ENCODE data around the gene RPEL1. TPM values are rescaled to one million over a fixed set of nuclear protein-coding genes. Genes with fewer than 3 reads are reported as not detected.

RPEL1 gene
- total and polyA plus RNA-seq, 2 of the 8 experiments (the other 6 are each of a cell fraction or from before 2014, with no cell fraction given): 0.12 TPM; not detected in 1

DNA sequence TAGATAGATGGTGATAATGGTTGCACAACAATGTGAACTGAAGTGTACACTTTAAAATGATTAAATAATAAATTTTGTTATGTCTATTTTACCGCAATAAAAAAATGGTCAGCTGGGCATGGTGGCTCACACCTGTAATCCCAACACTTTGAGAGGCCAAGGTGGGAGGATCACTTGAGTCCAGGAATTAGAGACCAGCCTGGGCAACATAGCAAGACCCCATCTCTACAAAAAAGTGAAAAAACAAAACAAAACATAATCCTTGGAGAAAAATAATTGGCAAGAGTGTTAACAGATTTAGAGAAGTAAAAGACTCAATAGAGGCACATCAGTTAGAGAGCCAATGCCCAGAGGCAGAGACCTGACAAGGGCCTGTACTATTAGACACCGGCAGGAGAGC is 9.9 kb upstream of the RPEL1 start (continued):
- TF ChIP-seq, protein P1, sequence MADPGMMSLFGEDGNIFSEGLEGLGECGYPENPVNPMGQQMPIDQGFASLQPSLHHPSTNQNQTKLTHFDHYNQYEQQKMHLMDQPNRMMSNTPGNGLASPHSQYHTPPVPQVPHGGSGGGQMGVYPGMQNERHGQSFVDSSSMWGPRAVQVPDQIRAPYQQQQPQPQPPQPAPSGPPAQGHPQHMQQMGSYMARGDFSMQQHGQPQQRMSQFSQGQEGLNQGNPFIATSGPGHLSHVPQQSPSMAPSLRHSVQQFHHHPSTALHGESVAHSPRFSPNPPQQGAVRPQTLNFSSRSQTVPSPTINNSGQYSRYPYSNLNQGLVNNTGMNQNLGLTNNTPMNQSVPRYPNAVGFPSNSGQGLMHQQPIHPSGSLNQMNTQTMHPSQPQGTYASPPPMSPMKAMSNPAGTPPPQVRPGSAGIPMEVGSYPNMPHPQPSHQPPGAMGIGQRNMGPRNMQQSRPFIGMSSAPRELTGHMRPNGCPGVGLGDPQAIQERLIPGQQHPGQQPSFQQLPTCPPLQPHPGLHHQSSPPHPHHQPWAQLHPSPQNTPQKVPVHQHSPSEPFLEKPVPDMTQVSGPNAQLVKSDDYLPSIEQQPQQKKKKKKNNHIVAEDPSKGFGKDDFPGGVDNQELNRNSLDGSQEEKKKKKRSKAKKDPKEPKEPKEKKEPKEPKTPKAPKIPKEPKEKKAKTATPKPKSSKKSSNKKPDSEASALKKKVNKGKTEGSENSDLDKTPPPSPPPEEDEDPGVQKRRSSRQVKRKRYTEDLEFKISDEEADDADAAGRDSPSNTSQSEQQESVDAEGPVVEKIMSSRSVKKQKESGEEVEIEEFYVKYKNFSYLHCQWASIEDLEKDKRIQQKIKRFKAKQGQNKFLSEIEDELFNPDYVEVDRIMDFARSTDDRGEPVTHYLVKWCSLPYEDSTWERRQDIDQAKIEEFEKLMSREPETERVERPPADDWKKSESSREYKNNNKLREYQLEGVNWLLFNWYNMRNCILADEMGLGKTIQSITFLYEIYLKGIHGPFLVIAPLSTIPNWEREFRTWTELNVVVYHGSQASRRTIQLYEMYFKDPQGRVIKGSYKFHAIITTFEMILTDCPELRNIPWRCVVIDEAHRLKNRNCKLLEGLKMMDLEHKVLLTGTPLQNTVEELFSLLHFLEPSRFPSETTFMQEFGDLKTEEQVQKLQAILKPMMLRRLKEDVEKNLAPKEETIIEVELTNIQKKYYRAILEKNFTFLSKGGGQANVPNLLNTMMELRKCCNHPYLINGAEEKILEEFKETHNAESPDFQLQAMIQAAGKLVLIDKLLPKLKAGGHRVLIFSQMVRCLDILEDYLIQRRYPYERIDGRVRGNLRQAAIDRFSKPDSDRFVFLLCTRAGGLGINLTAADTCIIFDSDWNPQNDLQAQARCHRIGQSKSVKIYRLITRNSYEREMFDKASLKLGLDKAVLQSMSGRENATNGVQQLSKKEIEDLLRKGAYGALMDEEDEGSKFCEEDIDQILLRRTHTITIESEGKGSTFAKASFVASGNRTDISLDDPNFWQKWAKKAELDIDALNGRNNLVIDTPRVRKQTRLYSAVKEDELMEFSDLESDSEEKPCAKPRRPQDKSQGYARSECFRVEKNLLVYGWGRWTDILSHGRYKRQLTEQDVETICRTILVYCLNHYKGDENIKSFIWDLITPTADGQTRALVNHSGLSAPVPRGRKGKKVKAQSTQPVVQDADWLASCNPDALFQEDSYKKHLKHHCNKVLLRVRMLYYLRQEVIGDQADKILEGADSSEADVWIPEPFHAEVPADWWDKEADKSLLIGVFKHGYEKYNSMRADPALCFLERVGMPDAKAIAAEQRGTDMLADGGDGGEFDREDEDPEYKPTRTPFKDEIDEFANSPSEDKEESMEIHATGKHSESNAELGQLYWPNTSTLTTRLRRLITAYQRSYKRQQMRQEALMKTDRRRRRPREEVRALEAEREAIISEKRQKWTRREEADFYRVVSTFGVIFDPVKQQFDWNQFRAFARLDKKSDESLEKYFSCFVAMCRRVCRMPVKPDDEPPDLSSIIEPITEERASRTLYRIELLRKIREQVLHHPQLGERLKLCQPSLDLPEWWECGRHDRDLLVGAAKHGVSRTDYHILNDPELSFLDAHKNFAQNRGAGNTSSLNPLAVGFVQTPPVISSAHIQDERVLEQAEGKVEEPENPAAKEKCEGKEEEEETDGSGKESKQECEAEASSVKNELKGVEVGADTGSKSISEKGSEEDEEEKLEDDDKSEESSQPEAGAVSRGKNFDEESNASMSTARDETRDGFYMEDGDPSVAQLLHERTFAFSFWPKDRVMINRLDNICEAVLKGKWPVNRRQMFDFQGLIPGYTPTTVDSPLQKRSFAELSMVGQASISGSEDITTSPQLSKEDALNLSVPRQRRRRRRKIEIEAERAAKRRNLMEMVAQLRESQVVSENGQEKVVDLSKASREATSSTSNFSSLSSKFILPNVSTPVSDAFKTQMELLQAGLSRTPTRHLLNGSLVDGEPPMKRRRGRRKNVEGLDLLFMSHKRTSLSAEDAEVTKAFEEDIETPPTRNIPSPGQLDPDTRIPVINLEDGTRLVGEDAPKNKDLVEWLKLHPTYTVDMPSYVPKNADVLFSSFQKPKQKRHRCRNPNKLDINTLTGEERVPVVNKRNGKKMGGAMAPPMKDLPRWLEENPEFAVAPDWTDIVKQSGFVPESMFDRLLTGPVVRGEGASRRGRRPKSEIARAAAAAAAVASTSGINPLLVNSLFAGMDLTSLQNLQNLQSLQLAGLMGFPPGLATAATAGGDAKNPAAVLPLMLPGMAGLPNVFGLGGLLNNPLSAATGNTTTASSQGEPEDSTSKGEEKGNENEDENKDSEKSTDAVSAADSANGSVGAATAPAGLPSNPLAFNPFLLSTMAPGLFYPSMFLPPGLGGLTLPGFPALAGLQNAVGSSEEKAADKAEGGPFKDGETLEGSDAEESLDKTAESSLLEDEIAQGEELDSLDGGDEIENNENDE (IDR thresholded peaks at IDR 0.05; ENCODE audit: insufficient replicate concordance, low read length): no peak
- TF ChIP-seq POU5F1 (IDR thresholded peaks at IDR 0.05; ENCODE audit: low read depth, low read length) (no peak), CTBP2 (IDR thresholded peaks at IDR 0.05; ENCODE audit: borderline replicate concordance, insufficient read depth, insufficient read length, low read length) (no peak), SP1 (IDR thresholded peaks at IDR 0.05; ENCODE audit: low read depth, low read length) (no peak), CEBPB (IDR thresholded peaks at IDR 0.05; ENCODE audit: low read depth, low read length) (no peak), JUND (IDR thresholded peaks at IDR 0.05; ENCODE audit: low read length) (no peak), JUN (IDR thresholded peaks at IDR 0.05; ENCODE audit: low read depth, low read length) (no peak), HDAC6 (IDR thresholded peaks at IDR 0.05; ENCODE audit: low read depth, low read length) (no peak), POLR2A (IDR thresholded peaks at IDR 0.05; ENCODE audit: control extremely low read depth in 1 of 2, low read depth in 2 of 2, low read length in 2 of 2) (no peak)
